ENCODE results near the gene KRT7.
"Not testable (repeated sequence)": the region's sequence is repeated elsewhere in the genome, so short reads cannot be mapped to it uniquely, and the experiment has no call there.

The KRT7 gene

GRCh38 chr12:52235001-52235764 is 2.1 kb downstream of the KRT7 start:
- H3K4me3 ChIP-seq (ENCODE audit: low read depth, low read length): no peak overlapping the region
- DNase-seq (ENCODE audit: low read depth): no peak
- no peak for TF ChIP-seq CTCF (IDR thresholded peaks at IDR 0.05; ENCODE audit: insufficient read depth, low read depth, low read length, missing control alignments)

GRCh38 chr12:52235822-52236361 is 2.8 kb downstream of the KRT7 start:
- no peak for DNase-seq (ENCODE audit: low read depth)
- TF ChIP-seq CTCF (IDR thresholded peaks at IDR 0.05; ENCODE audit: insufficient read depth, low read depth, low read length, missing control alignments): no peak
- no peak overlapping the region for H3K4me3 ChIP-seq (ENCODE audit: low read depth, low read length)

GRCh38 chr12:52236386-52237050 is 3.5 kb downstream of the KRT7 start:
- TF ChIP-seq CTCF (IDR thresholded peaks at IDR 0.05; ENCODE audit: insufficient read depth, low read depth, low read length, missing control alignments): no peak
- no peak overlapping the region for H3K4me3 ChIP-seq (ENCODE audit: low read depth, low read length)
- no peak for DNase-seq (ENCODE audit: low read depth)

GRCh38 chr12:52238207-52238840 is 5.3 kb downstream of the KRT7 start:
- no peak overlapping the region for H3K4me3 ChIP-seq (ENCODE audit: low read depth, low read length)
- no peak for DNase-seq (ENCODE audit: low read depth)
- no peak for TF ChIP-seq CTCF (IDR thresholded peaks at IDR 0.05; ENCODE audit: insufficient read depth, low read depth, low read length, missing control alignments)

- no peak for TF ChIP-seq CTCF (IDR thresholded peaks at IDR 0.05; ENCODE audit: insufficient read depth, low read depth, low read length, missing control alignments)
- no peak for DNase-seq (ENCODE audit: low read depth)
- H3K4me3 ChIP-seq (ENCODE audit: low read depth, low read length): no peak overlapping the region
Observed at GRCh38 chr12:52238916-52239646, 6.0 kb downstream of the KRT7 start.

GRCh38 chr12:52239767-52240166 is 6.7 kb downstream of the KRT7 start:
- no peak for DNase-seq (ENCODE audit: low read depth)
- no peak overlapping the region for H3K4me3 ChIP-seq (ENCODE audit: low read depth, low read length)
- no peak for TF ChIP-seq CTCF (IDR thresholded peaks at IDR 0.05; ENCODE audit: insufficient read depth, low read depth, low read length, missing control alignments)

GRCh38 chr12:52240247-52240646 is 7.2 kb downstream of the KRT7 start:
- not testable (repeated sequence) for DNase-seq (ENCODE audit: low read depth); H3K4me3 ChIP-seq (ENCODE audit: low read depth, low read length)

Measured in GM12865 (cell line).